Transverse colon (tissue), 4 donors: ENCODE results near the gene CD3G.

Source experiments
- POLR2A ChIP-seq: fragments of 450-650 bp; IDR thresholded peaks from one replicate; pipeline ENCODE4 v1.6.1; 2016; ENCODE audit warnings: antibody characterized with exemption, mild to moderate bottlenecking, moderate library complexity
- POLR2AphosphoS5 ChIP-seq, 3 donors: sonication (generic); formaldehyde crosslinking; IDR thresholded peaks; one replicate each; pipeline ENCODE4 v1.6.1; 2016; ENCODE audit warnings: antibody characterized with exemption in 3 of 3
- TF ChIP-seq, protein P1 (sequence below), 5 experiments: fragments of 200-600 bp in 3 of 5; fragments of 450-650 bp in 2 of 5; sonication (generic) in 3 of 5; IDR thresholded peaks; 1 replicate in 2 of 5; 2 replicates in 3 of 5; pipeline ENCODE4 v1.5.1; 2016 to 2017; ENCODE audit warnings: antibody characterized with exemption in 5 of 5, inconsistent platforms in 3 of 5, mild to moderate bottlenecking in 2 of 5, moderate library complexity in 1 of 5

DNA sequence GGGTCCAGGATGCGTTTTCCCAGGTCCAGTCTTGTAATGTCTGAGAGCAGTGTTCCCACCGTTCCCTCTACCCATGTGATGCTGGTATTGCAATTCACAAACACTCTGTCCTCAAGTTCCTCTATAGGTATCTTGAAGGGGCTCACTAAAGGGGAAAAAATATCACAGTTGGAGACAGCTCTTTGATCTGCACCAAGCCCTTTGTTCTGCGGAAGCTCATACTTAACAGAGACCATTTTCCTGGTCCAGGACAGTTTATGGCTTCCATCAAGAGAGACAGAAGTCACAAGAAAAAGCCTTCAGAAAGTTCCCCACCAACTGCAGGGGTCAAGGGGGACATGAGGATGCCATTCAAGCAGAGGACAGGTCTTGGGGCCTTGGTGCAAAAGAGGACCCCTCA is 3.7 kb upstream of the CD3G start:
- TF ChIP-seq, protein P1, sequence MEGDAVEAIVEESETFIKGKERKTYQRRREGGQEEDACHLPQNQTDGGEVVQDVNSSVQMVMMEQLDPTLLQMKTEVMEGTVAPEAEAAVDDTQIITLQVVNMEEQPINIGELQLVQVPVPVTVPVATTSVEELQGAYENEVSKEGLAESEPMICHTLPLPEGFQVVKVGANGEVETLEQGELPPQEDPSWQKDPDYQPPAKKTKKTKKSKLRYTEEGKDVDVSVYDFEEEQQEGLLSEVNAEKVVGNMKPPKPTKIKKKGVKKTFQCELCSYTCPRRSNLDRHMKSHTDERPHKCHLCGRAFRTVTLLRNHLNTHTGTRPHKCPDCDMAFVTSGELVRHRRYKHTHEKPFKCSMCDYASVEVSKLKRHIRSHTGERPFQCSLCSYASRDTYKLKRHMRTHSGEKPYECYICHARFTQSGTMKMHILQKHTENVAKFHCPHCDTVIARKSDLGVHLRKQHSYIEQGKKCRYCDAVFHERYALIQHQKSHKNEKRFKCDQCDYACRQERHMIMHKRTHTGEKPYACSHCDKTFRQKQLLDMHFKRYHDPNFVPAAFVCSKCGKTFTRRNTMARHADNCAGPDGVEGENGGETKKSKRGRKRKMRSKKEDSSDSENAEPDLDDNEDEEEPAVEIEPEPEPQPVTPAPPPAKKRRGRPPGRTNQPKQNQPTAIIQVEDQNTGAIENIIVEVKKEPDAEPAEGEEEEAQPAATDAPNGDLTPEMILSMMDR (IDR thresholded peaks at IDR 0.05), result no peak
- TF ChIP-seq POLR2AphosphoS5 (IDR thresholded peaks at IDR 0.05) (no peak), POLR2A (no peak)
